ENCODE measurements around the gene GHRL.

Gene GHRL

DNA sequence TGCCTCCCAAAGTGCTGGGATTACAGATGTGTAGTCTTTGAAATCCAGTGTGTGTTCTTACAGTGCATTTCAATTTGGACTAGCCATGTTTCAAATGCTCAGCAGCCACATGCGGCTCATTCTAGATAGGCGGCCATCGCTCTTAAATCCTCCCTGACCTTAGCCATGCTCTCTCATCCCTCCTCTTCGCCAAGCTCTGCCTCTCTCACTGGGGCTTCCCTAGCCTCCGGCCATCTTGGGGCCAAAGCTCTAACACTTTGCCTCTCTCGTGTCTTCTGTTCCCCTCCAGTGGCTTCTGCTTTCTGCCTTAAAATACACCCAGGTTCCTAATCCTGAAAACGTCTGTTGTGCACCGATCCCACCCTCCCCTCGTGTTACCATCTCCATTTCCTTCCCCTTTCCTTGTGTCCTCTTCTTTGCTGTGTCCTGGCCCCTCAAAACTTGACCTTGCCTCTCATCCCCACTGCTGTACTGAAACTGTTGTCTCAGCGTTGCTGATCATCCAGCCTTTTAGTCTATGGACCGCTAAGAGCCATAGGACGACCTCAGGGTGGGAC, 1.4 kb upstream of the GHRL start:
- no peak for DNase-seq

- DNase-seq = no peak
Measured at GRCh38 chr3:10291641-10292040, 1.1 kb downstream of the GHRL start.

DNA sequence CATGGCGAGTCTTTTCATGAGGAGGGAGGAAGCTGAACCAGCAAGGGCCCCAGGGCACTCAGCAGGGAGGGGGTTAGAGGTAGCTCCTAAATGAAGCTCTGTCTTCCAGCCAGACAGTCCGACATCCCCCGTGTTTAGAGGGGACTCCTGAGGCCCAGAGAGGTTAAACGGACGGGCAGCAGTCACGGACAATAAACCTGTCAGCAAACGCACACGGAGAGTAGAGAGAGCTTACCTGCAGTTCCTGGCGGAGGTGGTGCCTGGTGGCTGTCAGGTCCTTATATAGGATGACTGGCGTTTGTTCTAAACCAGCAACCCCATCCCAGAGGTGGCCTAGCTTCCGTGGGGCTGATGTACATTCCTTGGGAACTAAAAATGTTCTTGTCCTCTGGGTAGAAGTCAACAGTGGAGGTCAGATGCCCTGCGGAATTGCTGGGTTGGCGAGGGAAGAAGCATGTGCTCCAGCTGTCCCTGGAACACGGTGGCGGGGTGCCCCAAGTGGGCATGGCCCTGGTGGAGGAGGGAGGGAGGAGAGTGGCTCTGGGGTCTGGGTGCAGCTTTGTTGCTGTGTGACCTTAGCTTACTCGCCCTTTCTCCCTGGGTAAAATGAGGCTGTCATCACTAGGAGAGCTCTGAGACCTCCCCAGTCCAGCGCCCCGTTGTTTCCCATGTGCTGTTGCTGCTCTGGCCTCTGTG, 2.1 kb downstream of the GHRL start:
- no peak for DNase-seq

GRCh38 chr3:10289787-10290355, 2.9 kb downstream of the GHRL start:
- DNase-seq = no peak

DNA sequence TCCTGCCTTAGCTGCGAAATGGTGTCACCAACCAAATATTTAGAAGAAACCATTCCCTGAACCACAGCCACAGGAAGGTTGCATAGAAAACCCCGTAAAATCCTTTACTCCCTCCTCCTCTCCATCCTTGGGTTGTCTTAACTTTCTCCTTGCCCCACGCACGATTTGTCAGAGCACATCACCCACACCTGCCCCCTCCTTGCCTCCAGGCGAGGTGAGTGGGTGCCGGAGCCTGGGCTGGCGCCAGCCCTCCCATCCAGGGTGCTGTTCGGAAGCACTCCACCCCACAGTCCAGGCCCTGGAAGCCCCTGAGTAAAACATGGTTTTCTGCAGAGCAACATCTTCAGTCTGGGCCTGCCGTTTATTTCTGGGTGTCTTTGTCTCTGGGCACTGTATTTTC, 3.7 kb downstream of the GHRL start:
- no peak for DNase-seq

DNA sequence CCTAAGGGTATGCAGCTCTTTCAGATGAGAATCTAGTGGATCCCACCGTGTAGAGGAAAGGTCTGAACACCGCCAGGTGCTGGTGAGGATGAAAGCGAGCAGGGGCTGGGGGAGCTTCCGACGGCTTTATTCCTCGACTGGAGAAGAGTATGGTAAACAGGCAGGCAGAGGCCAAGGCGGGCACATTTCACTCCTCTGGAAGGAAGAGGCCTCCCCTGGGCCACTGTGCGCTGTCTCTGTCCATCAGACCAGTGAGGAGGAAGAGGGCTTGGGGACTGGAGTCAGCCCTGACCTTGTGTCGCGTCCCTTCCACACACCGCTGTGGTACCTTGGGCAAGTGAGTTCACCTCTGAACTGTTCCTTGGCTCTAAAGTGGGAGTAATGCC, 4.2 kb downstream of the GHRL start:
- no peak for DNase-seq

DNA sequence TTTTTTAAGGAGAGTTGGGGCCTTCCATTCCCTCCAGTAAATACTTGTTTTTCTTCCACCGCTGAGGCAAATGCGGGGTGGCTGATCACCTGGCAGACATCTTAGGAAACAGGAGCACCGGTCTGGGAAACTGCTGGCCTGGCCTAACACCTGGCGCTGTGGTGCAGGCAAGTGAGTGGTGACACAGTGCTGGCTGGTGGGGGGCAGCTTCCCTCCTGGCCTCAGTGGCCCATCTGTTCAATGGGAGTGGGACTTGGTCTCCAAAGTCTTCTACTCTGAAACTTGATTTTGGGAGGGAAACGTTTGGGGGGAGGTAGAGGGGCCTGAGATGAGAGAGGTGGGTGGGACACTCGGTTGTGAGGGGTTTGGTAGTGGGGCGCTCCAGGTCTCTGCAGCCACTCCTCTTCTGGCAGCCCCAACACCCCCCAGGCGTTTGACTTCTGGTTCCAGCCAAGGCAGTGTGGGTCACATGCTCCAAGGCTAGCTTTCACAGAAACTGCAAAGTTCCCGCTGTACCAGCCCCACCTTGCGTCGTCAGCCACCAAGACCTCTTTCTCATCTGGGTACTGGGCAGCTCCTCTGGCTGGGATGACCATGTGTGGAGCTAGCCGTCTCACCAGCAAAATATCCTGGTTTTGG, 4.7 kb downstream of the GHRL start:
- DNase-seq = no peak

GRCh38 chr3:10286596-10287295, 6.0 kb downstream of the GHRL start:
- DNase-seq = peak; percentile 32

GRCh38 chr3:10286133-10286524, 6.6 kb downstream of the GHRL start:
- no peak for DNase-seq

DNA sequence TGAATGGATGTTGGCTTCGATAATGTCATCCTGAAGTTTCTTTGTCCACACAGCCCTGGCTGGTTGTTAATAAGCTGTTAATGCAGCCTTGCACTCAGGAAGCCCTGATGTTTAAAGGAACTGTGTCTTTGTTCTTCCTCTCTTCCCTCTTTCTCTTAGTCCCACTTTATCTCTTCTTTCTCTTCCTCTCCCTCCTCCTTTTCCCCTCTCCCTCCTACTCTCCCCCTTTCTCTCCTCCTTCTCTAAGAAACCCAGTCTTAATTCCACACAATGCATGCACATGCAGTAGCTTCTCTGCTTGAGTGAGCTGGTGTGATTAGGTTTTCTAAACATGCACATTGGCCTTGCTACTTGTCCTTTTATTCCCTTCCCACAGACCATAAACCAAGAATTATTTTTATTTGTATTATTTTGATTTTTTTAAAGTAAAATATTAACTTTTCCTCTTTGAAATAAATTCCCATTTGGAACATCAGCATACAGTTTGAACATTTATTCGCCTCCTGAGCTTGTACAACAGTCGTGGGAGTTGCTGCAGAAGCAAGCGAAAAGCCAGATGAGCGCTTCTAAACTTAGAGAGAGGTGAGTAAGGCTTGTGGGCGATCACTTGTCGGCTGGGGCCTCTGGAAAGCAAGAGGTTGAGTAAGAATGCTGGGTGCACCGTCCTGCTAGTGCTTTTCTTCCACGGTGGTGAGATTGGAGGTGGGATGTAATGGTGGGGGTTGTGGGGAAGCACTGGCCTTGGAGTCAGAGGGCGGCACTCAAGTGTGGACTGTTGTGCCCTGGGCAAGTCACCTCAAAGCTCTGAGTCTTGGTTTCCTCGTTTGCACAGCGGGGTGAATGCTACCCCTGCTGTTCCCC, 7.2 kb downstream of the GHRL start:
- no peak for DNase-seq

DNA sequence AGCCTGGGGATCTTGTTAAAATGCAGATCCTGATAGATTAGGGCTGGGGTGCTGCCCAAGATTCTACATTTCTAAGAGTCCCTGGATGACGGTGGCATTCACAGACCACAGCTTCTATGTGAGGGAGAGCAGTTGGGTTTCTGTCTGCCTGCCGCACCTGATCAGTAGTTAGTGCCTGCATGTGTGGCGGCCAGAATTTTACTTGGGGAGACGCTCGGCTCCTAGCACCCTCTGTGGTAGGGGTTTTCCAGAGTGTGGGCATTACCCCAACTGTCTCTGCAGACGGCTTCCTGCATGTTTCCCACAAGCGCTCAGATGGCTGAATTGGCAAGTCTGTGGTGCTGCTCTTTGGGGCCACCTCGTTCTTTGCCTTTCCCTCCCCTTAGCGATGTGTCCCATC, 8.3 kb downstream of the GHRL start:
- DNase-seq = no peak

DNA sequence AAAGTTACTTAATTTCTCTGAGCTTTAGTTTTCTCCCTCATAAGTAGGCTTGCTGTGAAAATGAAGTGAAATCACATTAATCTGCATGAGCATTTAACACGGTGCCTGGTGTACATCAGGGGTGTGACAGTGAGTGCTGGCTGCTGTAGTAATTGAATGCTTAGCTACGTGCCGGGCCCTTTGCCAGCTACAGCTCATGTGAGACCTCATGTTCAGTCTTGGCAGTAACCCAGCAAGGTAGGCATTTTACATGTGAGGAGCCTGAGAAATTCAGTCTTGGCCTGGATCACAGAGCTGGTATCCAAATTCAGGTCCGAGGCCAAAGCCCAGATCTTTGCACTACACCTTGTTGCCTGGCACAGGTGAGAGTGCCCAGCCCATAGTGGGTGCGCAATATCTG, 9.1 kb downstream of the GHRL start:
- no peak for DNase-seq

DNA sequence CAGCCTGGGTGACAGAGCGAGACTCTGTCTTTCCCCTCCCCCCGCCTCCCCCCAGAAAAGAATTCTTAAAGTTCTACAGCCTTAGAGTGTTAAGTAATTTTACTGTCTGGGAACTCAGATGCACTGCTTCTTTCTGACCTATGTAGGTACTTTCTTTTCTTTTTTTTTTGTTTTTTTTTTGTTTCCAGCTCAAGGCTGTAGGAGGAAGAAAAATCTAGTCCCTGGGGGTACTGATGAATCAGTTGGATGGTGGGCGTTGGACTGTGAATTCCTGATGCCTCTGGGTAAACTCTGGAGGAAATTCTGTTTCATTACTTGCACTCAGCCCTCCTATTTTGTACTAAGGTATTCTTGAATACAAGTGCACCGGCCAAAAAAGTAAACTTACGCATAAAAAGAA, 10.8 kb downstream of the GHRL start:
- DNase-seq = no peak

DNA sequence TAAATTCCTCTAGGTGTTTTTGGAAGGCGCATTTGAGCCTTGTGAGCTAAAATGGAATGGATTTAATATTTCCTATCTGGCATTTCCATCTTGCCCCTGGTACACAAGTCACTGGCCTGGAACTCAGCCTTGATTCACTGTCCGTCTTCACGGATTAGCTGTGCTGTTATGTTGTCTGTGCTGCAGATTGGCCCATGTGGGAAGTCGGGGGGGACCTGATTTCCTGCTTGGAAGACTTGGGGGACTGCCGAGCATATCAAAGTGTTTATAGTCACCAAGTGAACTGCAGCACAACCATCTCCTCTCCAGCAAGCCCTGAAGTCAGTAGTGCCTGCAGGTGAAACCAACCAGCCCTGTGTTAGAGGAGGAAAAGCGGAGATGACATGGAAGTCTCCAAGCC, 12.2 kb downstream of the GHRL start:
- no peak for DNase-seq

DNA sequence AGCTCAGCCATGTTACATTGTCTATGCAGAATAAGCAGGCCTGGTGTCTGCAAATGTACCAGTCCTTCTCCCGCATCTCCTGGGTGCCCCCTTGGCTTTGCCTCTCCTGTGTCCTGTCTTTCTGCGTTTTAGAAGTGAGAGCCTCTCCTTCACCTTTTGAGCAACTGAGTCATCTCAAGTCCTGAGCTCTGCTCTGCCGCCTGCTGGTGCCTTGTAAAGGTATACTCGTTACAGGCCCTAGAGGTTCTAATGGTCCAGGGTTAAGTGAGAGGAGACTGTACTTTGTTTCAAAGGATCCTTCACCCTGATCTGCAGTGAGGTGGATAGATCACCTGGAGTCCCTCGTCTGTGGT, 12.6 kb downstream of the GHRL start:
- no peak for DNase-seq

DNA sequence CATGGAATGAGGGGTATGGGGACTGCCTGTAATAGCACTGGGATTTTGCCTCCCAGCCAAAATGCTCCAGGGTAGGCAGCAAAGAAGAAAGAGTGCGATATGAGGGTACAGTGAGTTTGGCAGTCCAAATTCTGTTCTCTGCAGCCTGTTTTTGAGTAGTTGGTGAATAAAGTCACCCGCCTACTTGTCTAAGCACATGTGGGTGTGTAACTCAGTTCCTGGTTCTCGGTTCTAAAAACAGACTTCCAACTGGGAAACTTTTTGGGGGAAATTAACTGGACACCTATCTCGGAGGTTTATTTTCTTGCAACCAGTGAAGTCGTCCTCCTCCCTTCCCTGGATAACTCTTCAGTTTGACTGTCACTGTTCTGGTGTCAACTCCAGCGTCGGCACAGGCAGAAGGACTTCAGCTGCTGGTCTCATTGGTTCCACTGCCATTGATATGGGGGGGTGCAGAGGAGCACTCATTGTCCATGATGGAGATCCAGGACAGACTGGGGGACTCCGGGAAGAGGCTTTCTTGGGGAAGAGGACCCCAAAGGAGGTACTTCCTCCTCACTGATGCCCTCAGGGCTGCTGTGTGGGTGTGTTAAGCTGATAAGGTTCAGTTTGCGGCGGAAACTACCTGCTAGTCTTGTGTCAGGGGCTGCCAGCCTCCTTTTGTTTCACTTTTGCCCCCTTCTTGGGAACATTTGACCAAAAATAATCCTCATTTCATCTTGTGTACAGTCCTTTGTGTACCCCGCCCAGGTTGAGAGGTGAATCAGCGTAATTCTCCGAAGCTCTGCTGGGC, 13.2 kb downstream of the GHRL start:
- DNase-seq = no peak

- DNase-seq = no peak
Measured at GRCh38 chr3:10278501-10278900, 14.2 kb downstream of the GHRL start.

- DNase-seq = no peak
Measured at GRCh38 chr3:10277115-10277625, 15.6 kb downstream of the GHRL start.

- DNase-seq = no peak
Measured at GRCh38 chr3:10274601-10275000, 18.1 kb downstream of the GHRL start.

DNA sequence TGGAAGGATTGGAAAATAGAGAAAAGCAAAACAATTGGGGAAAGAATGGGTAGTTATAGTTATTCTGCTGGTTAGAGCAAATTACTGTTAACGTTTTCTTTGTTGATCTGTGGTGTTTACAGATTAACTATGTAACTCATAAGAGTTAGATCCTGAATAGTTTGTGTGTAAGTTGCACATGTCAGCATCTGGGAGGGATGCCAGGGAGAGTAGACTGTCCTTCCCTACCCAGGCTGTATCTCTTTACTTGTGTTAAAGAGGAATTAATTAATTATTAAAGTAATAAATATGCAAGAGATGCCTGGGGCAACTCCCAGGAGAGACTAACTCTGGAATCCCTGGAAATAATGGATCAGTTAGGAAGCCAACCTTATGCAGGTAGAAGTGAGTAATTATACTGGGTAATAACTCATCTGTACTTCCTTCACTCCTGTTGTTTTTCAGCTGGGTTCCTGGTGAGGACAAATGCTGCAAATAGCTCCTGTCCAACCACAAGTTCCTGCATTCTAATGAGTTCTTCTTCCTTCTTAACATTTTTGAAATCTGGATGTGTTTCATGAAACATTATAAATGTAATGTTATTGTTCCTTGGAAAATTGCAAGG, 18.9 kb downstream of the GHRL start:
- no peak for DNase-seq

DNA sequence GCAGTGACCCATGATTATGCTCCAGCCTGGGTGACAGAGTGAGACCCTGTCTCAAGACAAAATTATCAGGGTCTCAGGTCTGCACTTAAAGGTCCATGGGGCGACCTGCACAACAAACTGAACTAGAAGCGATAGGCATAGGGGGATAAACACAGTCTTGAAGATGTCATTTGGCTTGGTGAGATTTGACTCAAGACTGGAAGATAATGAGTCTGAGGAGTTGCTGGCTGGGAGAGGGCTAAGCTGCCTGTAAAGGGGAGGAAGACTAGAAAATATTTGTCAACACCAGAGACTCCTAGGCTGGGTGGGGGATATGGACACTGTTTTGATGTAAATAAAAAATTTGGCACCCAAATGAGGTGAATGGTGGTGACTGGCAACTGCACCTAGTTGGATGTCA, 19.8 kb downstream of the GHRL start:
- no peak for DNase-seq
